GM21825 (cell line): Measurements from ENCODE around the gene NDC1.
"Not testable (repeated sequence)": the region's sequence is repeated elsewhere in the genome, so short reads cannot be mapped to it uniquely, and the experiment has no call there.

Experiments
- ATAC-seq: cut with Tn5 transposase; IDR thresholded peaks from one replicate; pipeline ENCODE4 v1.9.1; 2021; ENCODE audit warnings: mild to moderate bottlenecking, moderate library complexity; ENCODE audit not compliant: unreplicated experiment

NDC1 gene

GRCh38 chr1:53766831-53767405 lies 71.2 kb downstream of the NDC1 start:
- no peak for ATAC-seq

- no peak for ATAC-seq
Observed at GRCh38 chr1:53766194-53766742, 71.8 kb downstream of the NDC1 start.

- ATAC-seq: no peak
Observed at GRCh38 chr1:53765657-53766056, 72.4 kb downstream of the NDC1 start.

GRCh38 chr1:53763911-53764310 lies 74.2 kb downstream of the NDC1 start:
- ATAC-seq: no peak

GRCh38 chr1:53763461-53763860 lies 74.6 kb downstream of the NDC1 start:
- no peak for ATAC-seq

GRCh38 chr1:53760497-53760896 lies 77.6 kb downstream of the NDC1 start:
- not testable (repeated sequence) for ATAC-seq

- ATAC-seq: no peak
Observed at GRCh38 chr1:53755874-53756273, 82.2 kb downstream of the NDC1 start.

- ATAC-seq: no peak
Observed at GRCh38 chr1:53754484-53755312, 83.4 kb downstream of the NDC1 start.

GRCh38 chr1:53752281-53752680 lies 85.8 kb downstream of the NDC1 start:
- ATAC-seq: no peak

GRCh38 chr1:53747841-53748240 lies 90.3 kb downstream of the NDC1 start:
- no peak for ATAC-seq

- no peak for ATAC-seq
Observed at GRCh38 chr1:53740621-53741105, 97.4 kb downstream of the NDC1 start.

GRCh38 chr1:53739109-53739681 lies 98.9 kb downstream of the NDC1 start, which contains the start of gene GLIS1:
Gene GLIS1 (minus strand): TSS chr1:53739164. CDS start chr1:53738064, 1,100 bp downstream.
- ATAC-seq: peak; percentile 96

GRCh38 chr1:53738205-53739108 lies 99.6 kb downstream of the NDC1 start:
- ATAC-seq: no peak

GRCh38 chr1:53737648-53738204 lies 100.4 kb downstream of the NDC1 start:
- no peak for ATAC-seq

GRCh38 chr1:53736290-53736689 lies 101.8 kb downstream of the NDC1 start:
- no peak for ATAC-seq

GRCh38 chr1:53735681-53736080 lies 102.4 kb downstream of the NDC1 start:
- no peak for ATAC-seq

- ATAC-seq: no peak
Observed at GRCh38 chr1:53735261-53735660, 102.8 kb downstream of the NDC1 start.

- ATAC-seq: no peak
Observed at GRCh38 chr1:53734650-53735211, 103.4 kb downstream of the NDC1 start.

- no peak for ATAC-seq
Observed at GRCh38 chr1:53733975-53734649, 104.0 kb downstream of the NDC1 start.
